Body of pancreas (tissue), 4 donors: ENCODE results near the gene NPHP3.

ENCODE experiments used
- POLR2A ChIP-seq, 3 donors: fragments of 450-650 bp; IDR thresholded peaks; one replicate each; pipeline ENCODE4 v1.6.1; 2016; ENCODE audit warnings: antibody characterized with exemption in 3 of 3, mild to moderate bottlenecking in 2 of 3
- TF ChIP-seq, protein P1 (sequence below), 7 experiments: fragments of 450-650 bp in 4 of 7; fragments of 200-600 bp in 3 of 7; sonication (generic) in 3 of 7; IDR thresholded peaks; one replicate each; pipeline ENCODE4 v1.5.1; 2016 to 2019; ENCODE audit warnings: antibody characterized with exemption in 7 of 7

DNA sequence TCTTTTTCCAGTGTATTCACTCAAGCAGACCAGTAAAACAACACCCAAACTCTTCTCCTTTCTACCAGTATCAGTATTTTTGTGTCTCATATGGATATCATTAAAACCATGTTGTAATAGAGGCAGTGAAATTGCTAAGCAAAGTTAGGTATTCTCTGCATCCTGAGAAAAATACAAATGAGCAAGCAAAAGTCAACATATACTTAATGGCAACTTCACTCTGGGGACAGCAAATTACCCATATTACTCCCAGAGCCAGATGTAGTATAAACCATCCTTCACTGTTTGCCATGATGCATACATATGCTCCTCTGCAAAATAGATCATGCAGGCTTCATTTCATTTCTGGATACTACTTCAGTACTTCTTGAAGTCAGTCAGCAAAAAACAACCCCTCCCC is 40.0 kb downstream of the NPHP3 start:
- TF ChIP-seq, protein P1, sequence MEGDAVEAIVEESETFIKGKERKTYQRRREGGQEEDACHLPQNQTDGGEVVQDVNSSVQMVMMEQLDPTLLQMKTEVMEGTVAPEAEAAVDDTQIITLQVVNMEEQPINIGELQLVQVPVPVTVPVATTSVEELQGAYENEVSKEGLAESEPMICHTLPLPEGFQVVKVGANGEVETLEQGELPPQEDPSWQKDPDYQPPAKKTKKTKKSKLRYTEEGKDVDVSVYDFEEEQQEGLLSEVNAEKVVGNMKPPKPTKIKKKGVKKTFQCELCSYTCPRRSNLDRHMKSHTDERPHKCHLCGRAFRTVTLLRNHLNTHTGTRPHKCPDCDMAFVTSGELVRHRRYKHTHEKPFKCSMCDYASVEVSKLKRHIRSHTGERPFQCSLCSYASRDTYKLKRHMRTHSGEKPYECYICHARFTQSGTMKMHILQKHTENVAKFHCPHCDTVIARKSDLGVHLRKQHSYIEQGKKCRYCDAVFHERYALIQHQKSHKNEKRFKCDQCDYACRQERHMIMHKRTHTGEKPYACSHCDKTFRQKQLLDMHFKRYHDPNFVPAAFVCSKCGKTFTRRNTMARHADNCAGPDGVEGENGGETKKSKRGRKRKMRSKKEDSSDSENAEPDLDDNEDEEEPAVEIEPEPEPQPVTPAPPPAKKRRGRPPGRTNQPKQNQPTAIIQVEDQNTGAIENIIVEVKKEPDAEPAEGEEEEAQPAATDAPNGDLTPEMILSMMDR (IDR thresholded peaks at IDR 0.05) = no peak
- TF ChIP-seq POLR2A (IDR thresholded peaks at IDR 0.05) = no peak
